GM21825 (cell line): Measurements from ENCODE around the gene GCH1.
"Not testable (repeated sequence)": the region's sequence is repeated elsewhere in the genome, so short reads cannot be mapped to it uniquely, and the experiment has no call there.

ENCODE experiments used
- ATAC-seq: cut with Tn5 transposase; IDR thresholded peaks from one replicate; pipeline ENCODE4 v1.9.1; 2021; ENCODE audit warnings: mild to moderate bottlenecking, moderate library complexity; ENCODE audit not compliant: unreplicated experiment

The GCH1 gene

DNA sequence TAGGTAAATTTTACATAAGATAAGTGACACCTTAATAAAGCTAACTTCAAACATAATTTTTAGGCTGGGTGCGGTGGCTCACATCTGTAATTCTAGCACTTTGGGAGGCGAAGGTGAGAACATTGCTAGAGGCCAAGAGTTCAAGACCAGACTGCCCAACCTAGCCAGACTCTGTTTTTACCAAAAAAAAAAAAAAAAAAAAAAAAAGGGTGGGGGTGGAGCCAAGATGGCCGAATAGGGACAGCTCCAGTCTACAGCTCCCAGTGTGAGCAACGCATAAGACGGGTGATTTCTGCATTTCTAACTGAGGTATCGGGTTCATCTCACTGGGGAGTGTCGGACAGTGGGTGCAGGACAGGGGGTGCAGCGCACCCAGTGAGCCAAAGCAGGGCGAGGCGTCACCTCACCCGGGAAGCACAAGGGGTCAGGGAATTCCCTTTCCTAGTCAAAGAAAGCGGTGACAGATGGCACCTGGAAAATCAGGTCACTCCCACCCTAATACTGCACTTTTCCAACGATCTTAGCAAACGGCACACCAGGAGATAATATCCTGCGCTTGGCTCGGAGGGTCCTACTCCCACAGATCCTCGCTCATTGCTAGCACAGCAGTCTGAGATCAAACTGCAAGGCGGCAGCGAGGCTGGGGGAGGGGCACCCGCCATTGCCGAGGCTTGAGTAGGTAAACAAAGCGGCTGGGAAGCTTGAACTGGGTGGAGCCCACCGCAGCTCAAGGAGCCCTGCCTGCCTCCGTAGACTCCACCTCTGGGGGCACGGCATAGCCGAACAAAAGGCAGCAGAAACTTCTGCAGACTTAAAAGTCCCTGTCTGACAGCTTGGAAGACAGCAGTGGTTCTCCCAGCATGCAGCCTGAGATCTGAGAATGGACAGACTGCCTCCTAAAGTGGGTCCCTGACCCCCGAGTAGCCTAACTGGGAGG, 32.2 kb downstream of the GCH1 start:
- not testable (repeated sequence) for ATAC-seq

GRCh38 chr14:54867011-54867410, 35.6 kb downstream of the GCH1 start:
- no peak for ATAC-seq

- ATAC-seq: no peak
Observed at GRCh38 chr14:54866588-54866987, 36.0 kb downstream of the GCH1 start.

DNA sequence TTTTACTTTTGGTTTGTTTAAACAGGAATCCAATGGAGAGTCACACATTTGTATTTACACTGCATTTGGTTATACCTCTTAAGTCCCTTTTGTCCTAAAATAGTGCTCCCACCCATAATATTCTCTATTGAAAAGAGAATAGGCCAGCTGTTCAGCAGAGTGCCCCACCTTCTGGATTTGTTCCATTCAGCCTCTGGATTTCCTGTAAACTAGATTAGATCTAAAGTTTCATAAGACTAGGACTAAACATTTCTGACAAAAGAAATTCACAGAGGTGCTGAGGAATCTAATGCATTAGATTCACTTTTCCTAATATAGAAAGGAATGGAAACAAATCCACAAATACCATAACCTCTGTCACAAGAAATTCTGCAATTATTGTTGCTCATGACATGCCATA, 38.1 kb downstream of the GCH1 start:
- no peak for ATAC-seq

GRCh38 chr14:54857830-54858269, 44.8 kb downstream of the GCH1 start:
- ATAC-seq: peak; percentile 65

DNA sequence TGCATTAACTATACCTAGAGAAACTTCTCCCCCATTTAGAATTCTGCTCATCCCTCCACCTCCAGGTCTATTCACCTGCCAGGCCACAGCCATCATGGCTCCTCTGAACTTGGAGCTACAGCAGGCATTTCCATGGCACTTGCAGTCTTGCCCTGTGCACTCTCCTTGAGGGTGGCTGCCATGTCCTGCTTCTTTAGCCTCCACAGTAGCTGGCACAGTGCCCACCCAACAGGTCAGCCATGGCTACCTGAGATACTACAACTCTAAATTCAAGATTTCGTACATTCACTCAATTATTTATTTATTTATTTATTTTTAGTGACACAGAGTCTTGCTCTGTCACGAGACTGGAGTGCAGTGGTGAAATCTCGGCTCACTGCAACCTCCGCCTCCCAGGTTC, 46.5 kb downstream of the GCH1 start:
- ATAC-seq: no peak

DNA sequence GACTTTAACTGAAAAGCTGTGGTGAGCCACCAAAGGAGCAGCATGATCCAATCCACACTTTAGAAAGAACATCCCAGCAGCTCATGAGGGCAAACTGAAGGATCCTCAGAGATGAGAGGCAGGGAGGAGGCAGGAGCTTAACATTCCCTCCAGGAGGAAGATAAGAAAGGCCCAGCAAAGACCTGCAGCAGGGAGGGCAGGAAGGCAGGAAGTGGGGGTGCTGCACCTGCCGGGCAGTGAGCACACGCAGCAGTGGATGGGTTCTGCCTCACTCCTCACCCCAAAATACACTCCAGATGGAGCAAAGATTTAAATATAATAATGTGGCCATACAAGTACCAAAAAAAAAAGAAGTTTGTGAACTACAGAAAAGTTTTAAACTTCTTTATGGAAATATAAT, 48.4 kb downstream of the GCH1 start:
- peak; percentile 59 for ATAC-seq

- ATAC-seq: no peak
Observed at GRCh38 chr14:54853339-54853738, 49.3 kb downstream of the GCH1 start.

GRCh38 chr14:54852215-54852614, 50.4 kb downstream of the GCH1 start:
- no peak for ATAC-seq

DNA sequence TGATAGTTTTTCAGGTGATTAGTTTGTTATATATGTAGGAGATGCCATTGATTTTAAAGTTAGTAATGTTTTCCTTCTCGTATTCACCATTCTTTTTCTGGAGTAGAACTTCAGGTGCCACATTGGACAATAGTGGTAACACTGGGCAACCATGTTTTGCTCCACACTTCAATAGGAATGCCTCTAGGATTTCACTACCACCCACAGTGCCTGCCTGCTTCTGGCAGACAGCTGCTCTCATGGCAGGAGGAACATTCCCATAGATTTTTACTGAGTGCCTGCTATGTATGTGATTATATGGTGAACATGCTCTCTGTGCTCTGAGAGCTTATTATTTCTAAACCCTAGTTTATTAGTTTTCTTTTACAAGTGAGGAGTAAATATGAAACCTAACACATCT, 53.7 kb downstream of the GCH1 start:
- no peak for ATAC-seq

DNA sequence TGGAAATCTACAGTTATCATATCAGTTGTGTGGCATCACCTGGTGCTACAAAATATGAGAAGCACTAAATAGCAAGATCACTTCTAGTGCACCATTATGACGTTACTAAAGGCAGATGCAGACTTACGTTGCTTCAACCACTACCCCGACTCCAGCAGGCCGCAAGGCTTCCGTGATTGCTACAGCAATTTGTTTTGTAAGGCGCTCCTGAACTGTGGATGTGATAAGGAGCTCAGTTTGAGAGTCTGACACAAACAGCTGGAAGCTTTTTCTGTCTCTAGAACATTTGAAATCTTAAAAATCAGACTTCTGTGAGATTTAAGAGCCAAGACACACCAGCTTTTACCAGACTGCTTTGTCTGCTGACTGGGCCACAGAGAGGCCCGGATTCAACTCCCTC, 57.0 kb downstream of the GCH1 start:
- no peak for ATAC-seq

DNA sequence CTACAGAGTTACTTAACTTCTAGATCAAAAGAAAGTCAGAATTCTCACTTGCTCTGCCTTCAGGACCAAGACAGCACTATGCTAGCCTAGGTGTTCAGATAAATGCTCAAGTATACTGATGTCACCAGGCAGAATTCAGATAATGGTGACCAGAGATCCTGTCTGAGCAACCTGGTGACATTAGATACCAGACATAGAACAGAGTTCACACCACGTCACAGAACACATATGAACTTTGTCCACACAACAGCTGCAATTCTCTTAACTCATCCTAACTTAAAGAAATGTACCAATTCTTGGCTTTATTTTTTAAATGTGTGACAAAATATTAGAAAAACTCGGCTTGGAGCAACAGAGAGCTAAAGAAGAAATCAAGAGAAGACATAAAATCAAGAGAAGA, 58.1 kb downstream of the GCH1 start:
- no peak for ATAC-seq

- ATAC-seq: no peak
Observed at GRCh38 chr14:54840798-54841197, 61.8 kb downstream of the GCH1 start.

DNA sequence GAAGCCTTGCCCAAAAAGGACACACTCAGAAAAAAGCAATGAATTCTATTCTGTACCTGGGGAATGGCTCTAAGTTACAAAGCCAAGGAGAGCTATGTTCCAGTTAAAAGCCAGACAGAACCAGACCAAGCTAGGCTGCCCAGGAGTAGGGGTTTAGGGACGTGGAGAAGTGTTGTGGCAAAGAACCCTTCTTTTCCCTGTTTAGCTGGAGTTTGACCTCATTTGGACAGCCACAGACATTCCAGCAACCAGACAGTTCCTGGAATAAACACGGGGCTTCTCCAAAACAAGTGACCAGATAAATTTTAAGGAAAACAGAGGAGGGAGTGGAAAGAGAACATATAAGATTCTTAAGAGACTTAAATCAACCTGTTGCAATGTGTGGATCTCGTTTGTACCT, 62.3 kb downstream of the GCH1 start:
- ATAC-seq: no peak

DNA sequence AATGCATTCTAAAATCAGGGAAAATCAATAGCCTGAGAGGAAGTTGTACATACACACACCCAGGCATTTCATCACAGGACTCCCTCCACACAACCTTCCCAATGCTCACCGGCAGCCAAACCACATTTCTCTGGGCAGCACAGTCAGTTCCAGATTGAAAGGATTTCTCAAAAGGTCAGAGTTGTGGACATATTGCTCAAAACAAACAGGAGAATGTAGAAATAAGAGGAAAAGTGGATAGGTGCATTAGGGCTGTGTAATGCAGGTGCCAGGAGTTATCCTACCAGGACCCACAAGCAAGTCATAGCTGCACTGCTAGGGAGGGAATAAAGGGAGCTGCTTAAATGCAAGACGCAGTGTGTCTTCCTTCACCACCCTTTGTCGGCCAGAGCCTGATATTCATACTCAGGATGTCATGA, 62.9 kb downstream of the GCH1 start:
- no peak for ATAC-seq

DNA sequence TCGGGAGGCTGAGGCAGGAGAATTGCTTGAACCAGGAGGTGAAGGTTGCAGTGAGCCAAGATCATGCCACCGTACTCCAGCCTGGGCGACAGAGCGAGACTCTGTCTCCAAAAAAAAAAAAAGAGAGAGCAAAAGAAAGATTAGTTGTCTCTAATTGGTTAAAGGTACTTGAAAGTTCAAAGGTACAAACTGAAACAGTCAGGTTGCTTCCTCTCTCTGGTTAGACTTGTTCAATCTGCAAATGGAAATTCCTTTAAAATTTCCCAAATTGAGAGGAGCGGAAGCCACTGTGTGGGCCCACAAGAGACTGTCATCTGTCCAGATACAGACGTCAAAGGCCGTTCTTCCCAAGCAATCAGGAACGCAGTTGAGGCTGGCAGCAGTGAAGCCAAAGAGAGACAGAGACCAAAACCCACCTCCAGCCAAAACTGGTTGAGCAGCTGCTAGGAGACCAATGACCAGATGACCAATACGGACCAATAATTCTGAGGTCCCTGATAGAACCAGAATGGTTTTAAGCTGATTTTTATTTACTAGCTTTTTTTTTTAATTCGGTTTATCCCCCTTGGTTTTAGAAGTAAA, 63.6 kb downstream of the GCH1 start:
- no peak for ATAC-seq

- no peak for ATAC-seq
Observed at GRCh38 chr14:54837508-54838149, 65.0 kb downstream of the GCH1 start.

DNA sequence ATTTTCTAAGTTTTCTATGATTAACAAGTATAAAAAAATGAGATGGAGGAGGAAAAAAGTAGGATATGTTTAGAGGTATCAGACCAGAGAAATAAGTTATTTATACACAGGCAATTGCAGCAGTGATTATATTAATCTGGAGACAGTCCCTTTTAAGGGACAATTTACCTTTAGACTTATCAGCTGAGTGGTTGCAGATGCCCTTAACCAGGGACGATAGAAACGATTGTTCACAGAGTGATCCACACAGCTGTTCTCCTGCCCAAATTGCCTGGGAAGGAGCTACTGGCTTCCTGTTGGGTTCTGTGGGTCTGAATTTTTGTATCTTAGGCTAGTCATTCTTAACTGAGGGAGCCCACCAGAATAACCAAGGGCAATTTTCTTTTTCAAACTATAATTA, 66.4 kb downstream of the GCH1 start:
- no peak for ATAC-seq

DNA sequence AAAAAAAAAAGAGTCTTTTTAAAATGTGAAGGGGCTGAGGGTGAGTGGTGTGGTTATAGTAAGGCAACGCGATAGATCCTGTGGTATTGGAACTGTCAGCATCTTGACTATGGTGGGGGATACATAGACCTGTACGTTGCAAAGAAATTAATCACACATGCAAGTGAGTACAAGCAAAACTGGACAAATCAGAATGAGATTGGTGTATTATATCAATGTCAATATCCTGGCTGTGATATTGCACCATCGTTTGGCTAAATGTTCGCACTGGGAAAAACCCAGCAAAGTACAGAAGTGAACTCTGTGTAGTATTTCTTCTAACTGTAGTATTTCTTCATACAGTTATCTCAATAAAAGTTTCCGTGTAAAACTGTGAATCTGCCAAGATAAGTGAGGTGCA, 67.9 kb downstream of the GCH1 start:
- no peak for ATAC-seq

- no peak for ATAC-seq
Observed at GRCh38 chr14:54834081-54834480, 68.5 kb downstream of the GCH1 start.

DNA sequence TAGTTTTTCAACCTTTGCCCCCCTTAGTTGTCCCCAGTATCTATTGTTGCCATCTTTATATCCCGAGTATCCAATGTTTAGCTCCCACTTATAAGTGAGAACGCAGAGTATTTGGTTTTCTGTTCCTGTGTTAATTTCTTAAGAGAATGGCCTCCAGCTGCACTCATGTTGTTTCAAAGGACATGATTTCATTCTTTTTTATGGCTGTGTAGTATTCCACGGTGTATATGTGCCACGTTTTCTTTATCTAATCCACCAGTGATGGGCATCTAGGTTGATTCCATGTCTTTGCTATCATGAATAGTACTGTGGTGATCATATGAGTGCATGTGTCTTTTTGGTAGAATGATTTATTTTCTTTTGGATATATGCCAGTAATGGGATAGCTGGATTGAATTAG, 72.0 kb downstream of the GCH1 start:
- no peak for ATAC-seq
